Stimulated activated naive CD8-positive, alpha-beta T cell treated with anti-CD3 and anti-CD28 coated beads, Interleukin-15, Interleukin-2, amounts not matched to agents 100 U/mL and 50 U/mL, for 24 hours (primary cell): Measurements from ENCODE around the gene SERPINA5.
"Not testable (repeated sequence)": the region's sequence is repeated elsewhere in the genome, so short reads cannot be mapped to it uniquely, and the experiment has no call there.

Source experiments
- ATAC-seq: fragments of 150-1000 bp; cut with Tn5 transposase; one replicate; pipeline ENCODE4 v1.10.0; 2021
- DNase-seq: peaks from one replicate; pipeline ENCODE4 v3.0.0; 2021

The SERPINA5 gene

DNA sequence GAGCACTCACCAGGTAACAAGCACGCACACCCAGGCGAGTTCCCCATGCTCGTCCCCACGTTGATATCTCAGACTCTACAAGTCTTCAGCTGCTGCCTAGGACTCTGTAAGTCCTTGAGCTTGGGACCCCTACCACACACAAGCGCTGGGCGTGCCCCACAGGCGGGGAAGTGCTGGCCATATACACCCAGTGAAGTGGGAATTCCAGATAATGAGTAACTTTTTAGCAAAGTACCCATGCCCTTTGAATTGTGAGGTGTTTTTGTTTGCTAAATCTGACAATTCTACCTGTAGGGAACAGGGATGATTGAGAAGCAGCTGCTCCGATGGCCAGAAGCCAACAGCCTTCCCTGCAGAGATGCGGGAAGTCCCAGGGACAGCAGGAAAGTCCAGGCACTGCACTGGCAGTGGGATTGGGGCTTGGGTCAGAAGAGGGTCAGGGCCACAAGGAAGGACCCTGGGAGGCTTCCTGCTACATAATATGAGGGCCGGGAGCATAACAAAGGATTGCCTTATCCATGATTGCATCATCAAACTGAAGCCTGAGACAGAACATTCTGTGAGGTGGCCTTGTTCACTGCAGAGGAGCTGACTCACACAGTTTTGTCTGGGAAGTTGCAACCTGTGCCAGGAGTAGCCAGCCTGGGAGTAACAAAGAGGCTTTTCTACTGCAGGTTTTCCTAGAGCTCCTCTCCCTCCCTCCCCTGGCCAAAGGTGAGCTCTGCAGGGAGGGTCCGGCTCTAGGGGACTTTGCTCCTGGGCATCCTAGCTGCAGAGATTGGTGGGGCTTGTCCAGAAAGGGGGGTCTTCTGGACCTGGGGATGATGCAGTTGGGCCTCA is 17.8 kb downstream of the SERPINA5 start:
- ATAC-seq (no peak), DNase-seq (no peak)

DNA sequence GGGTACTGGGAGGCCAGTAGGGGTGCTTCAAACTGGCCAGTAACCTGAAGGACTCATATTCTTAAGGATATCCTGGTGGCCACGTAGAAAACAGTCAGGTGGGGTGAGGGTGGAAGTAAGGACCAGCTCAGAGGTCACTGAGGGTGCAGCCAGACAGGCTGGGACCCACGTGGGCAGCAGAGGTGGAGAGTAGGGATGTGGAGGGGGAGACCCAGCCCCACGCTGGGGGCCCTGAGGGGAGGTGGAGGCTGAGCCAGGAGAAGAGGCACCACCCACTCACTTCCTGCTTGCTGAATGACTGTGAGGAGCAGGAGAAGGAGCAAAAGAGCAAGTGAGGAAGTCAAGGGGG is 18.4 kb downstream of the SERPINA5 start:
- DNase-seq (no peak), ATAC-seq (no peak)

DNA sequence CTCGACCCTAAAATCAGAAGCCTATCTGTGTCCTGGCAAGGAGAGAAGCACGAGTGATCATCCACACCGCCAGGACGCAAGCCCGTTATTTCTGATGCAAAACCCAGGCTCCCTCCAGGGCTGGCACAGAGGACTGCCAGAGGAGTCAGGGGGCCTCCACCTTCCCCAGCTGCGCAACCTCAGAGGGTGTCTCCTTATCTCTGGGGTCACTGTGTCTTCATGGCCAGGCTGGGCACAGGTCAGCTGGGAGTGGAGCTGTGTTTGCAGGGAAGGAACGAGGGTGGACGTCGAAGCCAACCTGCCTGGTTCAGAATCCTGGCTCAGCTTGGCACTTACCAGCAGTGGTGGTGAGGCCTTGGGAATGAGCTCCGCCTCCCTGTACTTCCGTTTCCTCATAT is 18.9 kb downstream of the SERPINA5 start:
- ATAC-seq (no peak), DNase-seq (no peak)

DNA sequence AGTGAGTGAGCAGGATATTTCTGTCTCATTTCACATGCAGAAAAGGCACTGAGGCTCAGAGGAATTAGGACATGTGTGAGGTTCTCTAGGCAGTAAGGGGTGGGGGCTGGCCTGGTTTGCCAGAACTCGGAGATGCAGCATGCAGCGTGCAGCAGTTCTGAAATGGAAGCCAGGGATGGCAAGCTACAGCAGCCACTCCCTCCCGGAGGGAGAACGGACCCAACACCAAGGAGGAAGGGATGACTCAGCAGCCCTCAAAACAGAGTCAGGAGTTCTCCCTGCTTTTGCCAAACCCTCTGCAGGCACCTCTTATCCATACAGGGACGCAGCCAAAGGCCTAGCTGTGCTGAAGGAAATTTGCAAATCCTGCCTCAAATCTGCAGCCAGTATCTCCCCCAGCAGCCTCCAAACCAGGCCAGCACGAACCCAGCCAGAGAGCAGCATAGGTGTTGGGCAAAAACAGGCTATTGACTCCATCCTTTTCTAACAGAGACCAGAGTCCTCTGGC is 20.7 kb downstream of the SERPINA5 start:
- DNase-seq (no peak), ATAC-seq (no peak)

DNA sequence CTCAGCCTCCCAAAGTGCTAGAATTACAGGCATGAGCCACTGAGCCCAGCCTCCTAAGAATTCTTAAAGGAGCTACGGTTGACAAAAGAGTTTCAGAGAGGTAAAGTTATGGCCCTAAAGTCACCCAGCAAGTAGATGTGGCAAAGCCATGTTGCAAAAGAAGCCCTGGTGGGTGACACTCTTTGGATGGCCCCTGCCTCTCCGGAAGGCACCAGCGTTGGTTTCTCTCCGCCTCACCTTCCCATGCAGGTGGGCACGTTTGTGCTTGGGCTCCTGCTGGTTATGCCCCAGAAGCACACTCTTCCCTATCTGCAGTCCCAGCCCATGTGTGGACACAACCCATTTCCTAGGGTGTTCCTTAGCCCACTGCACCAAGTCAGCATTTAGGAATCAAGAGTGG is 21.5 kb downstream of the SERPINA5 start:
- no peak for DNase-seq
- ATAC-seq = no peak

DNA sequence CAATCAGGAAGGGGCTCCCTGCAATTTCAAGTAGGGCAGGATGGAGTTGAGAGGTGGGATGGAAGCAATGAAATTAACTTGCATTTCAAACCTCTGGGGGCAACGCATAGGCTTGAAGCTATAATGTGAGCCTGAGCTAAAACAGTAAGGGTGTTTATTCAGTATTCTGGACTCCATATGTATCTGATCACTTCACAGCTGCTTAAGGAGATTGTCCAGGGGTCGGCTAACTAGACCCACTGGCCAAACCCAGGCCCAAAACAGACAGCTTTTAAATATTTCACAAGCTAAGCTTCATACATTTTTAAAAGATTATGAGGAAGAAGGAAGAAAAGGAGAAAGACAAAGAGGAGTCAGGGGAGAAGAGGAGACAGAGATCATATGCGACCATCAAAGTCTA is 24.1 kb downstream of the SERPINA5 start:
- no peak for ATAC-seq
- DNase-seq = no peak

DNA sequence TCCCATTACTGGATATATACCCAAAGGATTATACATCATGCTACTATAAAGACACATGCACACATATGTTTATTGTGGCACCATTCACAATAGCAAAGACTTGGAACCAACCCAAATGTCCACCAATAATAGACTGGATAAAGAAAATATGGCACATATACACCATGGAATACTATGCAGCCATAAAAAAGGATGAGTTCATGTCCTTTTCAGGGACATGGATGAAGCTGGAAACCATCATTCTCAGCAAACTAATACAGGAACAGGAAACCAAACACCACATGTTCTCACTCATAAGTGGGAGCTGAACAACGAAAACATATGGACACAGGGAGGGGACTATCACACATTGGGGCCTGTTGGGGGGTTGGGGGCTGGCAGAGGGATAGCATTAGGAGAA is 27.7 kb downstream of the SERPINA5 start:
- DNase-seq, ATAC-seq: not testable (repeated sequence)

DNA sequence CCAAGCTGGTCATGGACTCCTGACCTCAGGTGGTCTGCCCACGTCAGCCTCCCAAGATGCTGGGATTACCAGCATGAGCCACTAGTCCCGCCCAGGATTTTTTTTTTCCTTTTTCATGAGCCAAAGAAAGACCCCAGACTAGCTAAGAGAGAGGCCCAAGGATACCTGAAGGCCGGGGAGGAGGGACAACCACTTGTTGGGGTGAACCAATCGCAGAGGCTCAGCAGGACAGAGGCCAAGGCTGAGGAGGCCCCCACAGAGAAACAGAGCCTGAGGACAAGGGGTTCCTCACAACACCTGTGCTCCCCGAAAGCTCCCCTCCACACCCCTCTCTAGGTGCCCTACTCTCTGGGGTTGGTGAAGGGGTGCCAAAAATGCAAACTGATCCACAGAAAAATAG is 30.0 kb downstream of the SERPINA5 start:
- no peak for DNase-seq
- no peak for ATAC-seq

DNA sequence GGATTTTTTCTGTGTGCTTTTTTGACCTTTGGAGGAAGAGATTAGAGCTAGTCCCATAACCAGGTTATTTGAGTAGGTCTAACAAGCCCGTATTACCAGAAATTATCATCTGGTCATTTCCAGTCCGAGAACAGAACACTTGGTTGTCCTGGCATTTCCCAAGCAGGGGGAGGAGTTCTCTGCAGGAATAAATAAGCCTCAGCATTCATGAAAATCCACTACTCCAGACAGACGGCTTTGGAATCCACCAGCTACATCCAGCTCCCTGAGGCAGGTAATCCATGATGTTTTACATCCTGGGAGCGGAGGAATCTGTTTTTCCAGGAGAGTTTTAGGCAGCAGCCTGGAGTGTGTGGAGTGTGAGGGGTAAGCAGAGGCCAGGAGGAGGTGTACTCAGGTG is 30.9 kb downstream of the SERPINA5 start, which contains the start of gene SERPINA3:
Gene SERPINA3, plus strand, starts transcription at position 218 of the 400 bp plus-strand sequence. CDS start 2,051 bp downstream, outside the sequence.
- ATAC-seq (no peak), DNase-seq (no peak)

DNA sequence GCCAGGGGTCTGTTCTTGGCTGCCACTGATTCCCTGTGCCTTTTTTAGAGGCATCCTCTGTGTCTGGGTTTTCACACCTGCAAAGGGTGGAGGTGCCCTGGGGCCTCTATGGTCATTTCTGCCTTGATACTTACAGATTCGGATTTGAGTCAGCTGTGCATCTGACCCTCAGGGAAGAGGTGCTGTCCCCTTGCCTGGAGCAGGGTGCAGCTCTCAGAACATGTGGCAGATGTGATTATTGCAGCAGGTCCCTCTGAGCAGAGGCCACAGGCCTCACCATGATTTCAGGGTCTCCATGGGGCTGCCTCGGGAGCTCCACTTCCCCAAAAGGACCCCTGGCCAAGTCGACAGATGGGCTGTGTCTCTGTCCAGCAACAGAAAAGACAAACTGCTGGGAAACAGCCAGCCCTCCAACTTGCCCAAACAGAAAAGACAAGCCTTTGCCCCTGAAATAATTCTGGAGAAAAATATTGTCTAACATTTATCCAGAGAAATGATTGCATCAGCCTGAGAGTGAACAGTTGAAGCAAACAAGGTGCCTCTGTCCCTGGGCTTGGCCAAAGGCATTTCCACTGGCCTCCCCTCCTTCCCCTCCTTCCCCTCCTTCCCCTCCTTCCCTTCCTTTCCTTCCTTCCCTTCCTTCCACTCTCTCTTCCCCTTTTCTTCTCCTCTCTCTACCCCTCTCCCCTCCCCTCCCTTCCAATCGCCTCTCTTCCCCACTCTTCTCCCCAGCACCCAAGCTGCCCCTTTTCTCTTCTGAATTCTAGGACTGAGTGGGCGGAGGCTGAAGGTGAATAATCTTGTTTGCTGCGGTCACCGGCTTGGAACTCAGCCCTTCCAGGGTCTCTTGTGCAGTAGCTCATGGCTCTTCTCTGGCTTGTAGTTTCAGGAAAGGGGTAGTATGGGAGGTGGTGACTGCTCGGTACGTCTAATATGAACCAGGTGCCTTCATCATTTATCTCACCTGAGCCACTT is 31.6 kb downstream of the SERPINA5 start:
- no peak for DNase-seq

DNA sequence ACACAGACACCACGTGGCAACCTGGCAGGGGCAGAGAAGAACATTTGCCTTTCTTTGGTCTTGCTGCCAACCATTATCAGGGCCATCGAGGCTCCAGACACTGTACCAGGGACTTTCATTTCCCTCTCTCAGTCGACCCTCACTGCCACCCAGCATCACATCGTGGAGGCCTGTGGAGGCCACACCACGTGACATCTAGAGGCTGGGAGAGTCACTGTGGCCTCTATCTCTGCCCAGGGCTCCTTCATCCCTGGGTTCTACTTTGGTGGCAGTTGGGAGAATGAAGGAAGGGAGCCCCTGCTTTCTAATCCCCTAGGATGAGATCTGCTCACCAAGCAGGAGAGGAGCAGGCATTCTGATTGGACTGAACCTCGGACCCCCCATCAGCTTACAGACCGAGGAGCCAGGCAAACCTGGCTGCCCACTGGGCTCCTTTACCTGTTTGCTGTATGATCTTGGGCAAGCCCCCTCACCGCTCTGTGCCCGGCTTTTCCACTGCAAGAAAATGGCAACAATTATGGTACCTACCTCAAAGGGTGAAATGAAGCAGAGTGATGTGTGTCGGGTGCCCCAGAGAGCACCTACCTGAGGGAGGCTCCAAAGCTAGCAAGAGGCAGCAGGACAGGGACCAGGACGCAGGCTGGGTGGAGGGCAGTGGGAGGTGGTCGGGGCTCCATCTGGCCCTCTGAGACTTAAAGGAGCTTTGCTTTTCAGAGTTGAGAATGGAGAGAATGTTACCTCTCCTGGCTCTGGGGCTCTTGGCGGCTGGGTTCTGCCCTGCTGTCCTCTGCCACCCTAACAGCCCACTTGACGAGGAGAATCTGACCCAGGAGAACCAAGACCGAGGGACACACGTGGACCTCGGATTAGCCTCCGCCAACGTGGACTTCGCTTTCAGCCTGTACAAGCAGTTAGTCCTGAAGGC is 32.8 kb downstream of the SERPINA5 start:
- DNase-seq = no peak

More for the DNA sequence above, 31.6 kb downstream of the SERPINA5 start:
- no peak for ATAC-seq

DNA sequence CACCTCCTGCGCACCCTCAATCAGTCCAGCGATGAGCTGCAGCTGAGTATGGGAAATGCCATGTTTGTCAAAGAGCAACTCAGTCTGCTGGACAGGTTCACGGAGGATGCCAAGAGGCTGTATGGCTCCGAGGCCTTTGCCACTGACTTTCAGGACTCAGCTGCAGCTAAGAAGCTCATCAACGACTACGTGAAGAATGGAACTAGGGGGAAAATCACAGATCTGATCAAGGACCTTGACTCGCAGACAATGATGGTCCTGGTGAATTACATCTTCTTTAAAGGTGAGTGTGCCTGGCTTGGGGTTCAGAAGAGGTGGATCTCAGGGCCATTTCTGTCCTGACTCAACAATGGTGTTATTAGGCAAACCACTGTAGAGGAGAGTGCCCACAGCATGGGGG is 33.6 kb downstream of the SERPINA5 start:
- ATAC-seq (no peak), DNase-seq (no peak)

More for the DNA sequence above, 32.8 kb downstream of the SERPINA5 start:
- no peak for ATAC-seq

DNA sequence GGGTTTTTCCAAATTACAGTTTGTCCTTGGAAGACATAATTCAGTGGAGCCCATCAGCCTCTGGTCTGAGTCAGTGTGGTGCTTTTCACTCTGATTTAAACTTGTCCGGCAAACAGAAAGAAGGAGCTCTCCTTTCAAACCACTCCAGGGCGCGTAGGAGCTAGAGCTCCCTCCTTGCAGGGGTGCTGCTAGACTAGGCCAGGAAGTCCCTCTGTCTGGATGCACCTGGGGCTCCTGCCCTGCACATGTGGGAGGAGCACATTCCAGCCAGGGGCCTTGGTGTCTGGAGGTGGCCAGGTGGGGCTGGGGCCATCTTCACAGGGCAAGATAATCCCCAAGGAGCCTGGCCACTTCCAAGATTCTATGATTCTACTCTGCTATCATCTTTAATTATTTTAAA is 34.0 kb downstream of the SERPINA5 start:
- no peak for ATAC-seq

DNA sequence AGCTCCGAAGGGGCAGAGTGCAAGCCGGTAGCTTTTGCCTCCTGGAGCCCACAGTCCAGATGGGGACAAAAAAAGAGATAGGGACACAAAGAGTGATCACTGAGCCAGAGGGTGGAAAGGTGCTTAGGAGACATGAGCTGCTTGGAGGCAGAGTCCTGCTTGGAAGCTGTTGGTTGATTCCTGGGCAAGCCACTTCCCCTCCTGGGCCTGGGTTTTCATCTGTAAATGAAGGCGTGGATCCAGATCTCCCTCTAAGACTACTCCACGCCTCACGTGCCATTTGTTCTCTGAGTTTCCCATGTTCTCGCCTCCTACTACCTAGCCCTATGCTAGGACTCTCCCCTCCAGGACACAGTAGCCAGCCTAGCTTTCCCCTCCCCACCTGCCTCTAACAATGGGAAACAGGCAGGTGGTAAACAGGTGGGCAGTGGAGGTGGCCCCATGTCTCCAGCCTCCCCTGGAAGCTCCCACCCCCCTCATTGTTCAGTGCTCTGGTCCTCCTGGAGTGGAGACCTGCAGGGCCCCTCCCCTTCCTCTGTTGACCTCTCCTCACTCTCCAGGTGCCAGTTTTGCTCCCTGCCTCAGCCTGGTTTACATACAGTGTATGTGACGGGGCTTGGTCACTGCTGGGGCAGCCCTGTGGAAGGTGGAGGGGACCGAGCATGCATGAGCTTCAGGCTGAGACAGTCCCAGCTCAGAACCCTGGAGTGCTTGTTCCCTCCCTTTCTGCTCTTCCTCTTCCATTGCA is 34.8 kb downstream of the SERPINA5 start:
- ATAC-seq (no peak), DNase-seq (no peak)

More for the DNA sequence above, 34.0 kb downstream of the SERPINA5 start:
- no peak for DNase-seq

DNA sequence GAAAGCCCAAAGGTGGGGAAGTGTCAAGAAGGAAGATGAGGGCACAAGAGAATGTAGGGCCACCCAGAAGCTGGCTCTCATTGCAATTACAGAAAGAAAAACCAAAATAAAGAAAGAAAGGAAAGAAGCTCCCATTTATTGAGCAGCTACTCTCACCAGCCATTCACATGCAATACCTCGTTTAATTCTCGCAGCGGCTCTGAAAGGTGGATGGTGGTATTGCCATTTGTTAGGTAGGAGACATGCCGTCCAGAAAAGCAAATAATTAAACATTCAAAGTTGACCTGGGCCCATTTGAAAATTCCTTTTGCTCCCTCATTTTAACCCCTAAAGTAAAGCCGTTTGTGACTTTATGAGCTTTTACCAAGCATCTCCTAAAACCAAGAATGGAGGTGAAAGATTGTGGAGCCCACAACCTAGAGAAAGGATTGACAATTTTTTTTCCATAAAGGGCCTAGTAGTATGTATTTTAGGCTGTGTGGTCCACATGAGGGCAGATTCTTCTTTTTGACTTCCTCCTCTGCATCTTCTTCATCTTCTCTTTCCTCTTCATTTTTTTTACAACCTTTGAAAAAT is 36.2 kb downstream of the SERPINA5 start:
- ATAC-seq = no peak
- DNase-seq = no peak

DNA sequence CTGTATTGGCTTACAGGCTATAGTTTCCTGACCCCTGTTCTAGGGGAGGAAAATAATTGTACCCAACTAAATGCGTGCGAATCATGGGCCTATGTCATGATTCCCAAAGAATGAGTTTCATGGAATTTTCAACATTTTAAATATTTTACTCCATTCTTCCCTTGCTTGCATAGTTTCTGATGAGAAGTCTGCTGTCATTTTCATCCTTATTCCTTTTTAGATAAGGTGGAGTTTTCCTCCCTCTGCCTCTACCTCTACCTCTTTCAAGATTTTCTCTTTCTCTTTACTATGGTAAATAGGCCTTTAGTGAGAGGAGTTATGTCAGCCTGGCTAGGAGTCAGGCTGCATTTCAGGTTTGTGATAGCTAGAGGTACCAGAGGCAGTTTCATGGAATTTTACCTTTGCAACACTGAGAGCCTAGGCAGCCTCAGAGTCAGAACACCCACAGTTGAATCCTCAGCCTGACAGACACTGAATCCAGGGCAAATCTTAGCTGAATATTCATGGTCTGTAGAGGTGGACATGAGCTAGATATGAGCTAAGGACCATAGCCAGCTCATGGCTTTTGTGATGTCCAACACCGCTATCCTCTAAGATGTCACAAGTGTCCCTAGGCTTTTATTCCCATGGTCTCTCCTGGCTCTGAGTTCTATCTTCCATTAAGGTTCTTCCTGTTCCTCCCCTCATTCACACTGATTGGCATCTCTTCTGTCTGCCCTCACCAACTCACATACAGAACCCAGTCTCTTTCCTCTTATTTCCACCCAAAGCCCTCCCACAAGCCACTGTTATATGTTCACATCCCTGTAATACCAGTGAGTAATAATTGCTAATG is 37.0 kb downstream of the SERPINA5 start:
- ATAC-seq (no peak), DNase-seq (no peak)

DNA sequence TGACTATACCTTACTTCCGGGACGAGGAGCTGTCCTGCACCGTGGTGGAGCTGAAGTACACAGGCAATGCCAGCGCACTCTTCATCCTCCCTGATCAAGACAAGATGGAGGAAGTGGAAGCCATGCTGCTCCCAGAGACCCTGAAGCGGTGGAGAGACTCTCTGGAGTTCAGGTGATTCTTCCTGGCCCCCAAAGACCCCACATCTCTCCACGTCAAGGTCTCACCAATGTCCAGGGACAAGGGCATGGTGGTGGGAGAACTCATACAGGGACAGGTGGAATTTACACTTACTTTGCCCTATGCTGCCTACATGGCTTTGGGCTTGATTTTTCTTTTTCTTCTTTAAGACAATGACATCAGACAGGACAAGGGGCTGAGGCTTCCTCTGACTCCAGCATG is 38.1 kb downstream of the SERPINA5 start:
- no peak for DNase-seq
- no peak for ATAC-seq

DNA sequence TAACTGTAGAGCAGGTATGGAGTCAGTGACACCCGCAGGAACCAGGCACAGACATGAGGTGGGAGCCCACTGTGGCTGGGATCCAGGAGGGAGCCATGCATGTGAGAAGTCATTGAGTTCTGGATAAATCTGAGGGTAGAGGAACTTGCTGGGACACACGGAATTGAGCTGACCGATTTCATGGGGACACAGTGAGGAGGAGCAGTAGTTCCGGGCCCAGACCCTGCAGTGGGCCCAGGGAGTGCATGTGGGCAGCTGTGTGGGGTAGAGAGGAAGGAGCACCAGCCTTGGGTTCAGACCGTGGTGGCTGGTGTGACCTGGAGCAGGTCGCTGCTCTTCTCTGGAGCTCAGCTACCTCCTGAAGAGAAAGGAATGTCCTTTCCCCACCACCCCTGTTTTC is 39.4 kb downstream of the SERPINA5 start:
- no peak for DNase-seq
- ATAC-seq = no peak

DNA sequence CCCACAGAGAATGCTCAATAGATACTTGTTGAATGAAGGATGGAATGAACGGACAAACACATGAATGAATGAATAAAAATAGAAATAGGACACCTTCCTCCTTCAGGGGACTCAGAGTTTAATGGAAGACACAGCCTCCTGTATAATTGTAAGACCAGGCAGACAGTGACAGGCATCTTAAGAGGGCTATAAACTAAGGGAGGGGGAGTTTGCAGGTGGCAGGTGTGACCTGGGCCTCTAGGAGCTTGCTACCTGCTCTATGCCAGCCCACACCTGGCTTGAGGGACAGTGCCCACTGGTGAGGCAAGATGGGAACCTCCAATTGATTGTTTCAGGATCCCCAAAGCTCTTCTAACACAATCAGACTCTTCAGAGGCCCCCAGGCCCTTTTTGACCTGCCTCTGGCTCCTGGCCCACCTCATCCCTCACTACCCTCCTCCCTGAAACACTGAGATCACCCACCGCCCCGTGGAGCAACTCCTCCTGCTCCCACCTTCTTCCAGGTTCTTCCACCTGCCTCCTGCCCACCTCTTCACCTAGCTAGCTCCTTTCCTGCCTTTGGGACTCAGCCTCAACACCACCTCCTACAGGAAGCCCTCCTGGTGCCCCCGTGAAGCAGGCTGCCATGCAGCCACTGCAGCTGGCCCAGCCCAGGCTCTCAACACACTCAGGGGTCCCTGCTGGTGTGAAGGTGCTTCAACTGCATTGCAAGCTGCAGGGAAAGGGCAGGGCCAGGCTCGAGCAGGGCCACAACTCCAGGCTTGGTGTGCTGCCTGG is 40.3 kb downstream of the SERPINA5 start:
- DNase-seq (no peak), ATAC-seq (no peak)
